Cardiac muscle cell (in vitro differentiated cells and primary cell): ENCODE results near the gene ARHGEF3. TPM values are rescaled to one million over a fixed set of nuclear protein-coding genes. Genes with fewer than 3 reads are reported as not detected.

Source experiments
- DNase-seq, 2 donors: peaks; one replicate each; pipeline versions ENCODE4 v3.0.0 to v3.0.0-alpha.2; 2010 to 2017; ENCODE audit warnings: low read depth in 1 of 2, low spot score in 1 of 2
- H3K27ac ChIP-seq: fragments of 200-600 bp; sonication (generic); 2 replicates; pipeline ENCODE4 v1.5.1; 2016
- H3K27me3 ChIP-seq: fragments of 200-600 bp; sonication (generic); 2 replicates; pipeline ENCODE4 v1.6.0; 2016; ENCODE audit warnings: control low read depth
- H3K36me3 ChIP-seq: fragments of 200-600 bp; sonication (generic); 2 replicates; pipeline ENCODE4 v1.5.1; 2016; ENCODE audit warnings: control low read depth
- H3K4me1 ChIP-seq: fragments of 200-600 bp; sonication (generic); 2 replicates; pipeline ENCODE4 v1.8.1; 2017; ENCODE audit warnings: low read depth, mild to moderate bottlenecking, mixed run types
- H3K4me3 ChIP-seq: fragments of 200-600 bp; sonication (generic); 2 replicates; pipeline ENCODE4 v1.5.1; 2016; ENCODE audit warnings: mild to moderate bottlenecking
- H3K9me3 ChIP-seq: fragments of 200-600 bp; sonication (generic); 2 replicates; pipeline ENCODE4 v1.5.1; 2017; ENCODE audit warnings: low read depth, mild to moderate bottlenecking, control low read depth
- polyA plus RNA-seq: library from polyadenylated mRNA; unstranded; fragments of >200 nt; fragmentation: Nextera tagmentation; extraction: Ambion mirVana; gene quantifications from 2 replicates; pipeline ENCODE4 v1.2.1, GENCODE V29; 2016
- total RNA-seq: library from RNA; depleted of rRNA; stranded (reverse); fragments of >200 nt; gene quantifications from 2 replicates; pipeline ENCODE4 v1.2.3, GENCODE V29; 2016
- TF ChIP-seq, protein P1 (sequence below): IDR thresholded peaks from 2 replicates; pipeline ENCODE4 v1.5.1; 2012; ENCODE audit warnings: low read depth, mild to moderate bottlenecking, low read length

Gene ARHGEF3
- total and polyA plus RNA-seq, 2 experiments from 2014 or later = 9.3 to 12.8 TPM

- H3K9me3 ChIP-seq = no peaks in the 10 kb centered on the region
- DNase-seq = no peak
- peaks cover 16% of the 10 kb centered on the region for H3K4me1 ChIP-seq
- no peak overlapping the region for H3K27ac ChIP-seq
- TF ChIP-seq, protein P1, sequence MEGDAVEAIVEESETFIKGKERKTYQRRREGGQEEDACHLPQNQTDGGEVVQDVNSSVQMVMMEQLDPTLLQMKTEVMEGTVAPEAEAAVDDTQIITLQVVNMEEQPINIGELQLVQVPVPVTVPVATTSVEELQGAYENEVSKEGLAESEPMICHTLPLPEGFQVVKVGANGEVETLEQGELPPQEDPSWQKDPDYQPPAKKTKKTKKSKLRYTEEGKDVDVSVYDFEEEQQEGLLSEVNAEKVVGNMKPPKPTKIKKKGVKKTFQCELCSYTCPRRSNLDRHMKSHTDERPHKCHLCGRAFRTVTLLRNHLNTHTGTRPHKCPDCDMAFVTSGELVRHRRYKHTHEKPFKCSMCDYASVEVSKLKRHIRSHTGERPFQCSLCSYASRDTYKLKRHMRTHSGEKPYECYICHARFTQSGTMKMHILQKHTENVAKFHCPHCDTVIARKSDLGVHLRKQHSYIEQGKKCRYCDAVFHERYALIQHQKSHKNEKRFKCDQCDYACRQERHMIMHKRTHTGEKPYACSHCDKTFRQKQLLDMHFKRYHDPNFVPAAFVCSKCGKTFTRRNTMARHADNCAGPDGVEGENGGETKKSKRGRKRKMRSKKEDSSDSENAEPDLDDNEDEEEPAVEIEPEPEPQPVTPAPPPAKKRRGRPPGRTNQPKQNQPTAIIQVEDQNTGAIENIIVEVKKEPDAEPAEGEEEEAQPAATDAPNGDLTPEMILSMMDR = no peak
- H3K36me3 ChIP-seq = no peaks in the 10 kb centered on the region
- H3K27me3 ChIP-seq = no peaks in the 10 kb centered on the region
- H3K4me3 ChIP-seq = no peak overlapping the region
Measured at GRCh38 chr3:56680054-56680580, 121.6 kb downstream of the ARHGEF3 start.

Other genes with a start within 250 kb of the ARHGEF3 start
- 8.7 and 23.8 TPM in 2 replicates for gene CCDC66, start 244.8 kb downstream of the ARHGEF3 start, total RNA-seq
- 18.8 and 21.6 TPM in 2 replicates for gene CCDC66, start 244.8 kb downstream of the ARHGEF3 start, polyA plus RNA-seq
- gene TASOR, start 118.7 kb downstream of the ARHGEF3 start, total RNA-seq = 34.5 and 63.6 TPM in 2 replicates
- gene TASOR, start 118.7 kb downstream of the ARHGEF3 start, polyA plus RNA-seq = 16.4 and 20.1 TPM in 2 replicates